K562 (cell line): Measurements from ENCODE around the gene COASY. TPM values are rescaled to one million over a fixed set of nuclear protein-coding genes. Genes with fewer than 3 reads are reported as not detected.

Experiments used
- ADNP ChIP-seq: fragments of 200-800 bp; sonication (Bioruptor generic); IDR thresholded peaks from 2 replicates; pipeline ENCODE4 v1.6.1; 2016; ENCODE audit warnings: missing genetic modification characterization, missing compliant biosample characterization
- BRF2 ChIP-seq: IDR thresholded peaks from 3 replicates; pipeline ENCODE4 v1.6.1; 2011; ENCODE audit warnings: borderline replicate concordance, mild to moderate bottlenecking; ENCODE audit not compliant: insufficient read length, insufficient read depth
- EP400 ChIP-seq: fragments of 450-650 bp; IDR thresholded peaks from 2 replicates; pipeline ENCODE4 v1.6.1; 2017; ENCODE audit warnings: antibody characterized with exemption, mild to moderate bottlenecking, moderate library complexity
- FIP1L1 ChIP-seq: fragments of 200-400 bp; formaldehyde crosslinking; IDR thresholded peaks from 2 replicates; pipeline ENCODE4 v1.6.1; 2018; ENCODE audit warnings: mild to moderate bottlenecking, low read depth, low read length; ENCODE audit not compliant: poor library complexity, severe bottlenecking
- HMGXB4 ChIP-seq: sonication (generic); formaldehyde crosslinking; IDR thresholded peaks from 2 replicates; pipeline ENCODE4 v1.8.1; 2023; ENCODE audit warnings: mild to moderate bottlenecking, missing genetic modification reagents
- JUN ChIP-seq, 2 experiments: sonication (generic) in 1 of 2; formaldehyde crosslinking in 1 of 2; IDR thresholded peaks; 2 replicates each; pipeline versions ENCODE4 v1.6.1 to v1.8.0; 2012 to 2022; ENCODE audit warnings: borderline replicate concordance in 2 of 2, mild to moderate bottlenecking in 2 of 2, improper control_type of control experiment in 1 of 2, low read depth in 1 of 2, low read length in 1 of 2, missing genetic modification reagents in 1 of 2
- MCM2 ChIP-seq: fragments of 450-650 bp; IDR thresholded peaks from 2 replicates; pipeline ENCODE4 v1.6.1; 2017; ENCODE audit warnings: low read depth, mild to moderate bottlenecking
- MTA1 ChIP-seq: fragments of 450-650 bp; IDR thresholded peaks from 2 replicates; pipeline ENCODE4 v1.6.1; 2017; ENCODE audit warnings: borderline replicate concordance
- MYC ChIP-seq, 2 experiments: fragments of 250-450 bp in 1 of 2; sonication (Bioruptor Pico) in 1 of 2; IDR thresholded peaks; 2 replicates each; pipeline versions ENCODE4 v1.5.1 to v1.6.1; 2012 to 2021; ENCODE audit warnings: low read depth in 2 of 2, borderline replicate concordance in 1 of 2, improper control_type of control experiment in 1 of 2, low read length in 1 of 2, mild to moderate bottlenecking in 1 of 2, moderate library complexity in 1 of 2
- RERE ChIP-seq: sonication (generic); formaldehyde crosslinking; IDR thresholded peaks from 2 replicates; pipeline ENCODE4 v1.8.0; 2023; ENCODE audit warnings: missing genetic modification reagents, mild to moderate bottlenecking, borderline replicate concordance
- THRB ChIP-seq: fragments of 450-650 bp; formaldehyde crosslinking; conservative IDR thresholded peaks from 2 replicates; pipeline ENCODE4 v1.4.0; 2022; ENCODE audit warnings: mild to moderate bottlenecking, missing genetic modification characterization
- ZBTB7A ChIP-seq: IDR thresholded peaks from 2 replicates; pipeline ENCODE4 v1.6.1; 2011; ENCODE audit warnings: low read depth, mild to moderate bottlenecking, low read length, moderate library complexity, borderline replicate concordance; ENCODE audit not compliant: control insufficient read depth
- ZNF408 ChIP-seq: fragments of 250-450 bp; sonication (Bioruptor Pico); IDR thresholded peaks from 2 replicates; pipeline ENCODE4 v1.4.0; 2020; ENCODE audit warnings: low read depth, mild to moderate bottlenecking, moderate library complexity
- ZNF668 ChIP-seq: fragments of 250-450 bp; sonication (Bioruptor Pico); IDR thresholded peaks from 2 replicates; pipeline ENCODE4 v1.8.0; 2022; ENCODE audit warnings: mild to moderate bottlenecking, inconsistent platforms
- ZNF696 ChIP-seq: fragments of 250-450 bp; sonication (Bioruptor Pico); conservative IDR thresholded peaks from 2 replicates; pipeline ENCODE4 v1.4.0; 2020; ENCODE audit warnings: mild to moderate bottlenecking, moderate library complexity
- polyA plus RNA-seq, 8 experiments: library from polyadenylated mRNA; depleted of rRNA in 4 of 8; stranded (reverse) in 5 of 8; unstranded in 3 of 8; fragments of >200 nt; fragmentation: Nextera tagmentation in 2 of 8; fragmentation: Illumina TruSeq in 1 of 8; extraction: Ambion mirVana in 2 of 8; extraction: Trizol in 1 of 8; gene quantifications; 2 replicates each; pipeline versions ENCODE4 v1.2.1 to v1.2.3, GENCODE V29; 2011 to 2014; ENCODE audit warnings: inconsistent platforms in 1 of 8, missing spikeins in 1 of 8
- total RNA-seq, 7 experiments: library from RNA; depleted of rRNA in 6 of 7; stranded (reverse); fragments of >200 nt in 6 of 7; fragmentation: Illumina TruSeq in 2 of 7; extraction: Trizol in 2 of 7; gene quantifications; 2 replicates each; pipeline versions ENCODE4 v1.2.1 to v1.2.3, GENCODE V29; 2011 to 2021; ENCODE audit warnings: low replicate concordance in 1 of 7

Gene COASY
- total and polyA plus RNA-seq, 9 of the 15 experiments (the other 6 are each of a cell fraction or from before 2014, with no cell fraction given): 25.4 to 175 (median 62.3) TPM

GRCh38 chr17:42519546-42520491 lies 42.1 kb upstream of the COASY start (continued):
- TF ChIP-seq RERE (CRISPR knock-in tag): no peak
- no peak for TF ChIP-seq MCM2
- no peak for TF ChIP-seq ZNF408
- TF ChIP-seq JUN (IDR thresholded peaks at IDR 0.05; ENCODE audit: borderline replicate concordance, low read depth, low read length): no peak
- TF ChIP-seq JUN (CRISPR knock-in tag; IDR thresholded peaks at IDR 0.05; ENCODE audit: borderline replicate concordance): no peak
- TF ChIP-seq ZNF696 (CRISPR knock-in tag): no peak
- no peak for TF ChIP-seq FIP1L1
- TF ChIP-seq ZBTB7A: no peak; the same call in 1 of the 2 replicates
- TF ChIP-seq HMGXB4: no peak
- TF ChIP-seq MTA1: no peak
- peak; percentile 48; the same call in 1 of the 2 replicates for TF ChIP-seq MYC (IDR thresholded peaks at IDR 0.05; ENCODE audit: low read depth, low read length)
- no peak for TF ChIP-seq MYC (CRISPR knock-in tag; IDR thresholded peaks at IDR 0.05; ENCODE audit: borderline replicate concordance, low read depth)
- TF ChIP-seq THRB (CRISPR knock-in tag): no peak
- TF ChIP-seq EP400: no peak
- no peak for TF ChIP-seq ZNF668
- TF ChIP-seq BRF2: no peak
- no peak for TF ChIP-seq ADNP (tag)
